Measurements from ENCODE around the gene PODXL. TPM values are rescaled to one million over a fixed set of nuclear protein-coding genes. Genes with fewer than 3 reads are reported as not detected.

The PODXL gene
- total RNA-seq, 1 experiment from 2014 or later, result 32.3 TPM

DNA sequence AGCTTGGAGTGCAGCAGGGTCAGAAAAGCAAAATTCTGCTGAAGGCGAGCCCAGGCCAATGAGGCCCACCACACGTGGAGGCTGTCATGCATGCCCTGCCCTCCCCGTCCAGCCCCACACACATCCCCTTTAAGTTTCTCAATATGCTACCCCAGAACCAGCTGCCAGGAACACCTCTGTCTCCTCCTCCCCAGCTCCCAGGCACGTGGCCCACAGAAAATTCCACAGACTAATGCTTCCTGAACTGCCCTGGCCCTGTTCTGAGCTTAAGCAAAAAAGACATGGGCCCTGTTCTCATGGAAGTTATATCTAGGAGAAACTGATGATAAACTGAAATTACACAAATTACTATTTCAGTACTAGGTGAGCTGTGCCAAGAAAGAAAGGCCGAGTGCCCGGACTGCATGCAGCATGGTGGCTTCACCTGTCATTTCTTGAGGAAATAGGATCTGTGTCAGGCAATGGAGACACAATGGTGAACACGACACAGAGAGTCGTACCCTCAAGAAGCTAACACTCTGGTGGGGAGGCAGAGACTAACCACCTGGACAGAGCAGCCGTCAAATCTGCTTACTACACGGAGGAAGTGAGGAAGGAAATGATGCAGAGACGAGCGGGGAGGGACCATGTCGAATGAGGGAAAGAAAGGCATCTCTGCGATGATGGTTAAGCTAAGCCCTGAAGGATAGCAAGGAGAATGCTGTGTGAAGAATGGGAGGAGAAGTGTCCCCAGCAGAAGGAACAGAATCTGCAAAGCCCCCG, 44.5 kb downstream of the PODXL start:
- CTCF ChIA-PET, result interaction anchor here (1.0 kb wide), 1 partner anchor 10 kb away, joined by 4 read pairs; no protein-coding TSS in a partner anchor
- POLR2A ChIA-PET, result no interaction called here
- Histone ChIP-seq H3K4me1 (ENCODE audit: control insufficient read depth, insufficient read depth, low read length) (no peaks in the 10 kb centered on the region), H3K27ac (ENCODE audit: low read length) (no peak overlapping the region), H3K27me3 (ENCODE audit: control insufficient read depth, insufficient read depth, low read length) (no peaks in the 10 kb centered on the region), H3K9me3 (ENCODE audit: control insufficient read depth, insufficient read depth, low read depth, low read length) (no peaks in the 10 kb centered on the region), H3K4me3 (ENCODE audit: low read depth in 2 of 2, low read length in 2 of 2) (no peak overlapping the region), H3K36me3 (ENCODE audit: control insufficient read depth, insufficient read depth, low read length) (no peaks in the 10 kb centered on the region)
- intact Hi-C loops (cut with micrococcal nuclease; ENCODE audit: unreplicated experiment) (no loop called here), in situ Hi-C loops (cut with HindIII; ENCODE audit: low pct_unique_long_range_greater_than_20kb, low sequenced_read_pairs) (no loop called here)
- no peak for ATAC-seq
- no peak for DNase-seq (ENCODE audit: low read depth, low spot score)
- TF ChIP-seq POLR2AphosphoS5 (IDR thresholded peaks at IDR 0.05; ENCODE audit: low read depth, low read length) (no peak), SIN3A (IDR thresholded peaks at IDR 0.05; ENCODE audit: borderline replicate concordance, insufficient read depth, low read depth, low read length) (no peak), CTCF (IDR thresholded peaks at IDR 0.05) (no peak), TCF7L2 (IDR thresholded peaks at IDR 0.05; ENCODE audit: low read depth, low read length) (no peak), REST (IDR thresholded peaks at IDR 0.05; ENCODE audit: insufficient read depth in 1 of 2, low read depth in 2 of 2, low read length in 1 of 2) (no peak)
- no TSS peak for BruUV-seq (replicated peaks)

DNA sequence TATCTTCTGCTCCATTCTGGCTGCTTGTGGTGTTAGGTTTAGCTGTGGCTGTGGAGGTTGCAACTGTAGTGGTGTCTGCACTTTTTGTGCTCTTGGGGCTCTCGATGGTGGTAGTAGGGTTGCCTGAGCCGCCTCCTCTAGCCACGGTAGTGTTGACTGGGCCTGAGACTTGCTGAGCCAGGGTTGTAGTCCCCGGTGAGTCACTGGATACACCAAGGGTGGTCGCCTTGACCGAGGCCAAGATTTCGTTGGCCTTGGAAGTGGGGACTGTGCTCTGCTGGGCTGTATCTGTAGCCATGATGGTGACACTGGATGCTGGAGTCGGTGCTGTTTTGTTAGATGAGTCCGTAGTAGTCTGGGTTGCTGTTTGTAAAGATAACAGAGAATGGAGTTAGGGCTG, 45.4 kb downstream of the PODXL start:
- no peaks in the 10 kb centered on the region for H3K36me3 ChIP-seq (ENCODE audit: control insufficient read depth, insufficient read depth, low read length)
- no peaks in the 10 kb centered on the region for H3K9me3 ChIP-seq (ENCODE audit: control insufficient read depth, insufficient read depth, low read depth, low read length)
- no peak for DNase-seq (ENCODE audit: low read depth, low spot score)
- H3K4me3 ChIP-seq (ENCODE audit: low read depth in 2 of 2, low read length in 2 of 2), result no peak overlapping the region
- no peak for ATAC-seq
- in situ Hi-C loops (cut with HindIII; ENCODE audit: low pct_unique_long_range_greater_than_20kb, low sequenced_read_pairs) (no loop called here), intact Hi-C loops (cut with micrococcal nuclease; ENCODE audit: unreplicated experiment) (no loop called here)
- no peaks in the 10 kb centered on the region for H3K27me3 ChIP-seq (ENCODE audit: control insufficient read depth, insufficient read depth, low read length)
- H3K27ac ChIP-seq (ENCODE audit: low read length), result no peak overlapping the region
- H3K4me1 ChIP-seq (ENCODE audit: control insufficient read depth, insufficient read depth, low read length), result no peaks in the 10 kb centered on the region
- POLR2A ChIA-PET, result no interaction called here
- TF ChIP-seq CTCF (IDR thresholded peaks at IDR 0.05), result no peak
- TF ChIP-seq REST (IDR thresholded peaks at IDR 0.05; ENCODE audit: insufficient read depth in 1 of 2, low read depth in 2 of 2, low read length in 1 of 2), result no peak
- no peak for TF ChIP-seq POLR2AphosphoS5 (IDR thresholded peaks at IDR 0.05; ENCODE audit: low read depth, low read length)
- no peak for TF ChIP-seq TCF7L2 (IDR thresholded peaks at IDR 0.05; ENCODE audit: low read depth, low read length)
- no peak for TF ChIP-seq SIN3A (IDR thresholded peaks at IDR 0.05; ENCODE audit: borderline replicate concordance, insufficient read depth, low read depth, low read length)
- CTCF ChIA-PET, result no interaction called here
- BruUV-seq (replicated peaks), result no TSS peak
